ENCODE data around the gene ALG8. TPM values are rescaled to one million over a fixed set of nuclear protein-coding genes. Genes with fewer than 3 reads are reported as not detected.
"Not testable (repeated sequence)": the region's sequence is repeated elsewhere in the genome, so short reads cannot be mapped to it uniquely, and the experiment has no call there.

ALG8 gene
- total RNA-seq, 4 donors from 2014 or later: 26.5 to 43.4 (median 30.8) TPM

DNA sequence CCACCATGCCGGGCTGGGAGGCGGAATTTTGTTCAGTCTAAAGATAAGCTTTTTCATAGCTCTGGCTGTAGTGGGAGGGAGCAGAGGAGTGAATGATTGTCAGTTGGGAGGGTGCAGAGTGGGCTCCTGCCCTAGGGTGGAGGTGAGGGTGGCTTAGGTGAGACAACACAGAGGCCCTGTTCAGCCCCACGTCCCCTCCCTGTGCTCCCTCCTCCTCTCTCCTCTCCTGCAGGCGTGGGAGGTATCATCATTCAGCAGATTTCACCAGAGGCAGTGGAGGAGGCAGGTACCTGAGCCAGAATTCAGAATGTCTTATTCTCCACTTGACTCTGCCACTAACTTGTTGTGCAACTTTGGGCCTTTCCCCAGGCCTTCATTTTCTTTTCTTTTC, 77.5 kb downstream of the ALG8 start:
- intact Hi-C loops (cut with DNase I; ENCODE audit: low total_unique reads): no loop called here
- peaks cover 0 to 6% of the 10 kb centered on the region in 2 donors for H3K4me1 ChIP-seq
- peak overlapping the region in 1 of 2 donors; percentile 68 for H3K27ac ChIP-seq
- H3K9me3 ChIP-seq: no peaks in the 10 kb centered on the region
- no peaks in the 10 kb centered on the region for H3K27me3 ChIP-seq
- TF ChIP-seq, protein P1, sequence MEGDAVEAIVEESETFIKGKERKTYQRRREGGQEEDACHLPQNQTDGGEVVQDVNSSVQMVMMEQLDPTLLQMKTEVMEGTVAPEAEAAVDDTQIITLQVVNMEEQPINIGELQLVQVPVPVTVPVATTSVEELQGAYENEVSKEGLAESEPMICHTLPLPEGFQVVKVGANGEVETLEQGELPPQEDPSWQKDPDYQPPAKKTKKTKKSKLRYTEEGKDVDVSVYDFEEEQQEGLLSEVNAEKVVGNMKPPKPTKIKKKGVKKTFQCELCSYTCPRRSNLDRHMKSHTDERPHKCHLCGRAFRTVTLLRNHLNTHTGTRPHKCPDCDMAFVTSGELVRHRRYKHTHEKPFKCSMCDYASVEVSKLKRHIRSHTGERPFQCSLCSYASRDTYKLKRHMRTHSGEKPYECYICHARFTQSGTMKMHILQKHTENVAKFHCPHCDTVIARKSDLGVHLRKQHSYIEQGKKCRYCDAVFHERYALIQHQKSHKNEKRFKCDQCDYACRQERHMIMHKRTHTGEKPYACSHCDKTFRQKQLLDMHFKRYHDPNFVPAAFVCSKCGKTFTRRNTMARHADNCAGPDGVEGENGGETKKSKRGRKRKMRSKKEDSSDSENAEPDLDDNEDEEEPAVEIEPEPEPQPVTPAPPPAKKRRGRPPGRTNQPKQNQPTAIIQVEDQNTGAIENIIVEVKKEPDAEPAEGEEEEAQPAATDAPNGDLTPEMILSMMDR (IDR thresholded peaks at IDR 0.05): no peak
- no peak for TF ChIP-seq POLR2A (IDR thresholded peaks at IDR 0.05)
- no peak overlapping the region for H3K4me3 ChIP-seq
- DNase-seq: peak; percentile 74 to 76
- H3K36me3 ChIP-seq: no peaks in the 10 kb centered on the region

DNA sequence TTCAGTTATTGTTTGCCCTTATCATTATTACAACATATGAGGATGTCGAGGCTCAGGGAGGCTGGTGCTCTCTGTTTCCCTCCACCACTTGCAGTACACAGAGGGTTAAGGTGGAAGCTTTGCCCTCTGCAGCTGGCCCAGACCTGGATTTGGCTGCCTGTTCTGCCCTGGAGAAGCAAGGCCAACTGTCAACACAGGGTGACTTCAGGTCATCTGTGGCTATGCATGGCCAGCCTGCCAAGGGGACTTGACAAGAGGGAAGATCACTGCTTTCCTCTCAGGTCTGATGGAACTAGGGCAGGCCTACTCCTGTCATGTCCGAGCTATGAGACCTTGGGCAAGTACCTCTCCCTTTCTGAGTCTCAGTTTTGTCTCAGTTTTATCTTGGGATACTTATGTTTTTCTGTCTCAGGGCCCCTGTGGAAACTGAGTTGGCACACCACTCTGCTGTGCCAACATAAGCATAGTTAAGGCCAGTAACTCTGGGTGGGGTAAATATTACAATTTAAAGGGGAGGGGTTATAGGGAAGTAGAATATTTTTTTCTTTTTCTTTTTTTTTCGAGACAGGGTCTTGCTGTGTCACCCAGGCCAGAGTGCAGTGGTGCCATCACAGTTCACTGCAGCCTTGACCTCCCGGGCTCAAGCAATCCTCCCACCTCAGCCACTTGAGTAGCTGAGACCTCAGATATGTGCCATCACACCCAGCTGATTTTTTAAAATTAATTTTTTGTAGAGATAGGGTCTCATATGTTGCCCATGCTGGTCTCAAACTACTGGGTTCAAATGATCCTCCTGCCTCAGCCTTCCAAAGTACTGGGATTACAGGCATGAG, 78.1 kb downstream of the ALG8 start:
- peaks cover 0 to 6% of the 10 kb centered on the region in 2 donors for H3K4me1 ChIP-seq
- no peaks in the 10 kb centered on the region for H3K9me3 ChIP-seq
- no peak overlapping the region for H3K4me3 ChIP-seq
- H3K27me3 ChIP-seq: no peaks in the 10 kb centered on the region
- DNase-seq: no peak
- intact Hi-C loops (cut with DNase I; ENCODE audit: low total_unique reads): no loop called here
- TF ChIP-seq, protein P1 (IDR thresholded peaks at IDR 0.05): no peak
- no peak for TF ChIP-seq POLR2A (IDR thresholded peaks at IDR 0.05)
- peak overlapping the region in 1 of 2 donors; percentile 68 for H3K27ac ChIP-seq
- H3K36me3 ChIP-seq: no peaks in the 10 kb centered on the region

DNA sequence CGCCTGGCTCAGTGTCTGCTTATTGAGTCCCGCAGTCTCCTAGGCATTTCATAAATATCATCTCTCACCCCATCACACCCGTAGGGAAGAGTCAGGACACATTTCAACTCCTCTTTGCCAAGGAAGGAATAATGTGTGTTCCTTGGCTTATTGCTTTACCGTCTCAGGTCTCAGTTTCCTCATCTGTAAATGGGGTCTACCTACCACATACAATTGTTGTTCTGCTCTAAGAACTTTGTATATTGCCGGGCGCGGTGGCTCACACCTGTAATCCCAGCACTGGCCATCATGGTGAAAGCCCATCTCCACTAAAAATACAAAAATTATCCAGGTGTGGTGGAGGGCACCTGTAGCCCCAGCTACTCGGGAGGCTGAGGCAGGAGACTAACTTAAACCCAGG, 78.9 kb downstream of the ALG8 start:
- H3K4me1 ChIP-seq: peaks cover 0 to 6% of the 10 kb centered on the region in 2 donors
- H3K27ac ChIP-seq: no peak overlapping the region
- no peaks in the 10 kb centered on the region for H3K9me3 ChIP-seq
- H3K27me3 ChIP-seq: no peaks in the 10 kb centered on the region
- TF ChIP-seq, protein P1 (IDR thresholded peaks at IDR 0.05): no peak
- no peak for TF ChIP-seq POLR2A (IDR thresholded peaks at IDR 0.05)
- no peak overlapping the region for H3K4me3 ChIP-seq
- no peaks in the 10 kb centered on the region for H3K36me3 ChIP-seq
- no peak for DNase-seq
- intact Hi-C loops (cut with DNase I; ENCODE audit: low total_unique reads): no loop called here

DNA sequence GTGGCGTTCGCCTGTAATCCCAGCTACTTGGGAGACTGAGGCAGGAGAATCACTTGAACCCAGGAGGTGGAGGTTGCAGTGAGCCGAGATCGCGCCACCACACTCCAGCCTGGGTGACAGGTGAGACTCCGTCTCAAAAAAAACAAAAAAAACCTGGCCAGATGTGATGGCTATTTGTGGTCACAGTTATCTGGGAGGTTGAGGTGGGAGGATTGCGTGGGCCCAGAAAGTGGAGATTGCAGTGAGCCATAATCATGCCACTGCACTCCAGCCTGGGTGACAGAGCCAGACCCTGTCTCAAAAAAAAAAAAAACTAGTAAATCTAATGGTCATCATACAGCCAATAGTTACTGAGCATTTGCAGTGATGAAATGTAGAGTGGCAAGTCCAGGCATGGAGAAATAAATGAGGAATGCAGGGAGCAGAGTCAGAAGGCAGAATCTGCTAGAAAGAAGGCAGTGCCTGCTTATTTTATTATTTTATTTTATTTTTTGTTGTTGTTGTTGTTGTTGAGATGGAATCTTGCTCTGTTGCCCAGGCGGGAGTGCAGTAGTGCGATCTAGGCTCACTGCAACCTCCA, 79.6 kb downstream of the ALG8 start:
- H3K9me3 ChIP-seq; DNase-seq; H3K4me1 ChIP-seq; H3K27me3 ChIP-seq; intact Hi-C loops (cut with DNase I; ENCODE audit: low total_unique reads); H3K36me3 ChIP-seq; H3K27ac ChIP-seq; H3K4me3 ChIP-seq: not testable (repeated sequence)

DNA sequence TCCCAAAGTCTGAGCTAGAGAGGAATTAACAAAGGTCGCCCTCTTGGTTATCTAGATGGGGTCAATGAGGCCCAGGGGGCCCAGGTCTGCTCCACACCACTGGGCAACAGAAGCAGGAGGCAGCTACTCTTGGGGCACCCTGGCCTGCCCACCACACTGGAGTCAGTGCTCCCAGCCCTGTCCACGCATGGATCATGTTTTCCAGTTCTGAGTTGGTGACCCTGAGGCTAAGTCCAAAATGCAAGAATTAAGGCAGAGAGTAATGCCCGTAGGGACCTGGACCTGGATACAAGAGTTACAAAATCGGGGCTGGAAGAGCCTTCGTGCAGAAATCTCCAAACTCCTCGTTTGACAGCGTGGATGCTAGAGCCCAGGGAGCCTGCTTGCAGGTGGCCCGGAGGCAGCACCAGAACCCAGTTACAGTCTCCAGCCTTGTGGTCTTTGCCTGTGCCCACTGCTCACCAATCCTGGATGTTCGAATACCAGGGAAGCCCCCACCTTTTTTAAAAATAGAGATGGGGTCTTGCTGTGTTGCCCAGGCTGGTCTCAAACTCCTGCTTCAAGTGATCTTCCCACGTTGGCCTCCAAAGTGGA, 81.9 kb downstream of the ALG8 start:
- no peaks in the 10 kb centered on the region for H3K27me3 ChIP-seq
- H3K36me3 ChIP-seq: no peaks in the 10 kb centered on the region
- H3K9me3 ChIP-seq: no peaks in the 10 kb centered on the region
- H3K27ac ChIP-seq: no peak overlapping the region
- H3K4me1 ChIP-seq: peaks cover 0 to 6% of the 10 kb centered on the region in 2 donors
- intact Hi-C loops (cut with DNase I; ENCODE audit: low total_unique reads): no loop called here
- TF ChIP-seq, protein P1 (IDR thresholded peaks at IDR 0.05): no peak
- no peak for TF ChIP-seq POLR2A (IDR thresholded peaks at IDR 0.05)
- H3K4me3 ChIP-seq: no peak overlapping the region
- DNase-seq: no peak
